MCF 10A (cell line): Measurements from ENCODE around the gene MED27. TPM values are rescaled to one million over a fixed set of nuclear protein-coding genes. Genes with fewer than 3 reads are reported as not detected.
A peak's percentile ranks its signal among the peaks of the same experiment; 100 is the strongest.

Source experiments
- BruUV-seq: library from RNA; stranded (reverse); fragments of 400-500 nt; replicated peaks from 2 replicates; lab custom pipeline; 2021; lab: Mats Ljungman, UMichigan
- CTCF ChIA-PET: fragments of 300-600 bp; sonication (Branson Sonifier 250); formaldehyde crosslinking; extraction: SDS; loops from one replicate; lab custom pipeline; 2021; ENCODE audit warnings: antibody characterized with exemption, inconsistent platforms; lab: Yijun Ruan, JAX
- POLR2A ChIA-PET: fragments of 300-600, 350-650 bp; sonication (Branson Sonifier 250); formaldehyde crosslinking; extraction: SDS; loops from one replicate; lab custom pipeline; 2020; ENCODE audit warnings: antibody characterized with exemption, inconsistent platforms; lab: Yijun Ruan, JAX
- DNase-seq: peaks from one replicate; pipeline ENCODE4 v3.0.0-alpha.2; 2018; ENCODE audit not compliant: unreplicated experiment
- H3K27ac Mint-ChIP-seq: one replicate; pipeline ENCODE4 v1.8.0; 2022; ENCODE audit warnings: mild to moderate bottlenecking, low read depth, mixed read lengths; ENCODE audit not compliant: unreplicated experiment
- H3K27me3 Mint-ChIP-seq: one replicate; pipeline ENCODE4 v1.8.0; 2022; ENCODE audit warnings: mixed read lengths; ENCODE audit not compliant: insufficient read depth, unreplicated experiment
- H3K36me3 Mint-ChIP-seq: one replicate; pipeline ENCODE4 v1.8.0; 2022; ENCODE audit warnings: mild to moderate bottlenecking, moderate library complexity, mixed read lengths; ENCODE audit not compliant: insufficient read depth, unreplicated experiment
- H3K4me1 Mint-ChIP-seq: one replicate; pipeline ENCODE4 v1.8.0; 2022; ENCODE audit warnings: mixed read lengths; ENCODE audit not compliant: insufficient read depth, unreplicated experiment
- H3K4me3 Mint-ChIP-seq: one replicate; pipeline ENCODE4 v1.8.0; 2022; ENCODE audit warnings: mild to moderate bottlenecking, moderate library complexity, mixed read lengths; ENCODE audit not compliant: unreplicated experiment
- H3K9me3 Mint-ChIP-seq: one replicate; pipeline ENCODE4 v1.8.0; 2022; ENCODE audit warnings: mixed read lengths; ENCODE audit not compliant: unreplicated experiment
- CTCF ChIP-seq: fragments of 200-600 bp; IDR thresholded peaks from one replicate; pipeline ENCODE4 v1.8.0; 2022; ENCODE audit warnings: antibody characterized with exemption, mild to moderate bottlenecking; ENCODE audit not compliant: unreplicated experiment
- intact Hi-C: fragments of 100-400 bp; cut with micrococcal nuclease; formaldehyde crosslinking; loops from 2 replicates; pipeline ENCODE4 v1.14.1; 2022
- total RNA-seq: library from RNA; stranded (reverse); gene quantifications from 2 replicates; pipeline ENCODE4 v1.2.3, GENCODE V29; 2022

The MED27 gene
- total RNA-seq, 1 experiment from 2014 or later, result 34.3 TPM

- Mint-ChIP-seq H3K4me1 (peaks cover 10% of the 10 kb centered on the region), H3K27me3 (peaks cover 28% of the 10 kb centered on the region), H3K4me3 (no peak overlapping the region), H3K27ac (no peak overlapping the region), H3K9me3 (no peaks in the 10 kb centered on the region), H3K36me3 (no peaks in the 10 kb centered on the region)
- BruUV-seq, result no TSS peak
- intact Hi-C loops, result no loop called here
- CTCF ChIA-PET, result interaction anchor here (0.5 kb wide), 1 partner anchor 1814 kb away, joined by 3 read pairs; no protein-coding TSS in a partner anchor
- DNase-seq, result no peak
- POLR2A ChIA-PET, result no interaction called here
- no peak for TF ChIP-seq CTCF
These were observed 237.8 kb downstream of the MED27 start for GRCh38 chr9:131841765-131842318.

GRCh38 chr9:131840751-131841702, 238.6 kb downstream of the MED27 start:
- ChIA-PET CTCF (interaction anchor here (0.5 kb wide), 3 partner anchors 1279 to 1815 kb away, joined by 3 to 4 read pairs (median 3); no protein-coding TSS in a partner anchor), POLR2A (no interaction called here)
- no peaks in the 10 kb centered on the region for H3K9me3 Mint-ChIP-seq
- H3K27ac Mint-ChIP-seq, result no peak overlapping the region
- peaks cover 24% of the 10 kb centered on the region for H3K27me3 Mint-ChIP-seq
- H3K4me1 Mint-ChIP-seq, result peaks cover 10% of the 10 kb centered on the region
- intact Hi-C loops, result no loop called here
- no peaks in the 10 kb centered on the region for H3K36me3 Mint-ChIP-seq
- no TSS peak for BruUV-seq
- no peak for TF ChIP-seq CTCF
- DNase-seq, result no peak
- H3K4me3 Mint-ChIP-seq, result no peak overlapping the region

GRCh38 chr9:131840220-131840619, 239.4 kb downstream of the MED27 start:
- DNase-seq, result no peak
- ChIA-PET CTCF (interaction anchor here (0.5 to 0.7 kb wide), 3 partner anchors 1279 to 1754 kb away, joined by 3 to 4 read pairs (median 3); no protein-coding TSS in a partner anchor), POLR2A (interaction anchor here (0.8 kb wide), 1 partner anchor 240 kb away, joined by 3 read pairs; the partner anchor contains the start of gene MED27)
- peak overlapping the region; percentile 49 for H3K27ac Mint-ChIP-seq
- H3K36me3 Mint-ChIP-seq, result no peaks in the 10 kb centered on the region
- peaks cover 16% of the 10 kb centered on the region for H3K27me3 Mint-ChIP-seq
- H3K4me1 Mint-ChIP-seq, result peaks cover 10% of the 10 kb centered on the region
- H3K4me3 Mint-ChIP-seq, result no peak overlapping the region
- TF ChIP-seq CTCF, result no peak
- no peaks in the 10 kb centered on the region for H3K9me3 Mint-ChIP-seq
- intact Hi-C loops, result no loop called here
- no TSS peak for BruUV-seq
